NOMO-1 (cell line): ENCODE data around the gene TP53BP2.

Source experiments
- DNase-seq, 2 experiments: peaks; one replicate each; lab custom pipeline; 2025; ENCODE audit not compliant: unreplicated experiment in 2 of 2; lab: John Stamatoyannopoulos, UW

Gene TP53BP2

DNA sequence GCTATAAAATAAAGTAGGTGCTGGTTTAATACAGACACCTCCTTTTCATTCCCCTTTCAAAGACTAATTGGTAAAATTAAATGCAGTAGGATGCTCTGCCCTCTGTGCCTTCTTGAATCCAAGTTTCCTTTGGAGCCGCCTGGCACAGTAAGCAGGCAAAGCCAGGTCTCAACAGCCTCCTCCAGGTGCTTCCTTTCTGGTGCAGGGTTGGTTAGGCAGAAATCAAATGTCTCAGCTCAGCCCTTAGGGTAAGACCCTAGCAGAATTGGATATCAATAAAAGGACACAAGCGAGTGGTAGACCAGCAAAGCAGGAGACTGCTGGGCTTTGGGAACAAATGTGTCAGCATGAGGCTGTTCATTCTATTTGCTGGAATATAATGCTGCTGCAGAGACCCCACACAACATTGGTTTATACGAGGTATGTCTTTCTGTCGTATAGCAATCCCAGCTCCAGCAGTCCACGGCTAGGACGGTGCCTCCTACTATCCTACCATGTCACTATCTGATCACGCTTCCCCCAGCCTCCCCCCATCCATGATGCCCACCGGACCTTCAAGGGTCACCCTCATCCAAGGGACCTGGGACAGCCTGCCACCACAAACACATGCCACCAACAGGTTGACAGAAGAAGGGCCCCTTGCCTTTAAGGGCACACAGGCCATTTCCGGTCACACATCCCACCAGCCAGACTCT lies 75.0 kb downstream of the TP53BP2 start:
- no peak for DNase-seq

- DNase-seq, result no peak
Measured at GRCh38 chr1:223765719-223766340, 79.9 kb downstream of the TP53BP2 start.

- DNase-seq, result no peak
Measured at GRCh38 chr1:223765036-223765718, 80.6 kb downstream of the TP53BP2 start.

DNA sequence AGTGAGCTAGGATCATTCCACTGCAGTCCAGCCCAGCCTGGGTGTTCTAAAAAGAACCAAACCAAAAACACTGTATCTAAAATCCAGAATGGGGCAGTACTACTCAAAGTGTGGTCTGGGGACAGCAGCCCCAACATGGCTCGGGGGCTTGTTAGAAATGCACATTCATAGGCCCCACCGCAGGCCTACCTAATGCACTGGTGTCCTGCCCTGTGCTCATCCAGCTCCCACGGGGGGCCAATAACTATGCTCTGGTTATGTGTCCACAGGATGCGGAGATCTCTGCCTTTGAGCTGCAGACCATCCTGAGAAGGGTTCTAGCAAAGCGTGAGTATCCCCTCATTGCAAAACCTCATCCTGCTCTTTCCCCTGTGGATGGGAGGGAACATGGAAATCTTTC lies 81.9 kb downstream of the TP53BP2 start:
- DNase-seq, result no peak

- DNase-seq, result no peak
Measured at GRCh38 chr1:223763251-223763650, 82.5 kb downstream of the TP53BP2 start.

- no peak for DNase-seq
Measured at GRCh38 chr1:223761411-223761810, 84.3 kb downstream of the TP53BP2 start.

DNA sequence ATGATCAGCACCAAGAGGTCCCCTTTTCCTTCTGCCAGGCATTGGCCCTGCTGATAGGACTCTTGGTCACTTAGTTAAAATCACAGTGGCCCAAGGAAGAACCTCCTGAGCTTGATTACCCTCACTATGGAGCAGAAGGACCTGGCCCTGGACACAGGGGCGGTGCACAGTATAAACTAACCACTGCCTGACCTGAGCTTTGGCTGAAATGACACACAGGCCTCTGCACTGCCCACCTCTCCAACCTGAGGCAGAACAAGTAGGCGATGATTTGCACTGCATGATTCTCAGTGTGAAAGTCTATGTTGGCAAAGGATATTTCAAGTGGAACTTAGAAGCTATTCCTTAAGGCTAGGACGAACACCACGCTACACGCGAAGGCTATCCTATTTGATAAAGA lies 84.9 kb downstream of the TP53BP2 start:
- no peak for DNase-seq

DNA sequence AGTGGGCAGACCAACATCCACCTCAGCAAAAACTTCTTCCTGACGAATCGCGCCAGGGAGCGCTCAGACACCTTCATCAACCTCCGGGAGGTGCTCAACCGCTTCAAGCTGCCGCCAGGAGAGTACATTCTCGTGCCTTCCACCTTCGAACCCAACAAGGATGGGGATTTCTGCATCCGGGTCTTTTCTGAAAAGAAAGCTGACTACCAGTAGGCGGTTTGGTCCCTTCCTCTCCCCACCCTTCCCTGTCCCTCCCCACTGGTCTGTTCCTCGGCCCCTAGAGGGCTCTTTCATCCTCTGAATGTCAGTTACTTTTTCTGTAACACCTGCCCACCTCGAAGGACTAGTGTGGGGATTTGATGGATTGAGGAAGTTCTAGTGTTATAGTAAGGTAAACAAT lies 86.5 kb downstream of the TP53BP2 start:
- DNase-seq, result no peak

- no peak for DNase-seq
Measured at GRCh38 chr1:223758734-223759133, 87.0 kb downstream of the TP53BP2 start.

DNA sequence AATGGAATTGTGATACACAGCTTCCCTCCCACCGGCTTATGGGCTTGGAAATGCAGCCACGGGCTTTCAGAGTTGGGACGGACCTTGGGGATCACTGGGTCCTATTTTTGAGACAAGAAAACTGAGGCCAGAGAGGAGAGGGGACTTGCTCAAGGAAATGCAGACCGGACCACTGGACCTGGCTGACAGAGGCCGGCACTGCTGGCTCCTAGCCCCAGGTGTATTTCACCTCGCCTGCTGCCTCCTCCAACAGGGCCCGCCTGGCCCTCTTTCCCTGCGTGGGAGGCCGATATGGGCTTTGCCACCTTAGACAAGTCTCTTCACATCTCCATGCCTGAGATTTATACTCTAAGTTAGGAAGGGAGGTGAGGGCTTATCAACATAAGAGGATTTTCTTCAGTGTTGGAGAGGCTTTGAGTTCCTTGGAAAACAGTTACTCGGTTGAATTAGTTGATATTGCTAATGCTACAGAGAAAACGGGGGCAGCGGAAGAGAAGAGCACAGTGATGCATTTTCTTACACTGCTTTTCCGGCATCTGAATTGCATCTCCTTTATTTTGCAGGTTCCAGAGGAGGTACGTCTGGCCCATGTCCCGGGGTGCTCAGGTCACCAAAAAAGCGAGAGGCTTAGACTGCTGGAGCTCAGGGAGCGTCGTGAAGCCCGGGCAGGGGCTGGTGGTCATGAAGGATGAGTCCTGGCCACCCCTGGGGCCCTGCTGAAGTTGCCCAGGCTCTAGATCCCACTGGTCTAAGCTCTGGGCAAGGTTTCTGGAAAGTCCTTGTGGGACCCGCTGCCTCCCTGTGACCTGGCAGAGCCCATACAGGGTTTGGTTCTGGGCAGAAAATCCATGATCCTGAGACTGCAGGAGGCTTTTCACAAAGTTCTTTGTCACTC lies 88.7 kb downstream of the TP53BP2 start:
- DNase-seq, result no peak

- DNase-seq, result no peak
Measured at GRCh38 chr1:223755992-223756775, 89.6 kb downstream of the TP53BP2 start.

- DNase-seq, result no peak
Measured at GRCh38 chr1:223755432-223755792, 90.3 kb downstream of the TP53BP2 start.

DNA sequence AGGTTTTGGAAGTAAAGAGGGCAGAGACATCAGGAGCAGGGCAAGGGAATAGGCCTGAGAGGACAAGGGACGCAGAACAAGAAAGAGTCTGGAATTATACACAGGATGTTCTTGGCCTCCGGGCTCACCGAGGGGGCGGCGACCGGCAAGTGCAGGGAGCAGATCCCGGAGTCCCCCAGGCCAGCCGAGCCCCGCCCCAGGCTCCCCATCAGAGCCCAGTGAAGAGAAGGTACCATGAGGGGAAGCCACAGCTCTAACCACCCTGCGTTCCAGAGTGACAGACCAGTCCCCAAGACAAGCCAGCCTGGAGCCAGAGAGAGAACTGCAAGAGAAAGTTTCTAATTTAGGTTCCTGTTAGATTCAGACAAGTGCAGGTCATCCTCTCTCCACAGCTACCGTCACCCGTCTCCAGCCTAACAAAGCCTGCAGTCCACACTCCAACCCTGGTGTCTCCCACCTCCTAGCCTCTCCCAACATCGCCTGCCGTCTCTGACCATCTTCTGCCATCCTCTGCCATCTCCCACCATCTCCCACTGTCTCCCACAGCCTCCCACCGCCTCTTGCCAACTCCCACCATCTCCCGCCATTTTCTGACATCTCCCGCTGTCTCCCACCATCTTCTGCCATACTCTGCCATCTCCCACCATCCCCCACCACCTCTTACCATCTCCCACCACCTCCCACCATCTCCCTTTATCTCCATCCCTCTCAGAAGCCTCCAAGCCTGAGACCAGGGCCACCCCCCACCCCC lies 90.9 kb downstream of the TP53BP2 start:
- no peak for DNase-seq

DNA sequence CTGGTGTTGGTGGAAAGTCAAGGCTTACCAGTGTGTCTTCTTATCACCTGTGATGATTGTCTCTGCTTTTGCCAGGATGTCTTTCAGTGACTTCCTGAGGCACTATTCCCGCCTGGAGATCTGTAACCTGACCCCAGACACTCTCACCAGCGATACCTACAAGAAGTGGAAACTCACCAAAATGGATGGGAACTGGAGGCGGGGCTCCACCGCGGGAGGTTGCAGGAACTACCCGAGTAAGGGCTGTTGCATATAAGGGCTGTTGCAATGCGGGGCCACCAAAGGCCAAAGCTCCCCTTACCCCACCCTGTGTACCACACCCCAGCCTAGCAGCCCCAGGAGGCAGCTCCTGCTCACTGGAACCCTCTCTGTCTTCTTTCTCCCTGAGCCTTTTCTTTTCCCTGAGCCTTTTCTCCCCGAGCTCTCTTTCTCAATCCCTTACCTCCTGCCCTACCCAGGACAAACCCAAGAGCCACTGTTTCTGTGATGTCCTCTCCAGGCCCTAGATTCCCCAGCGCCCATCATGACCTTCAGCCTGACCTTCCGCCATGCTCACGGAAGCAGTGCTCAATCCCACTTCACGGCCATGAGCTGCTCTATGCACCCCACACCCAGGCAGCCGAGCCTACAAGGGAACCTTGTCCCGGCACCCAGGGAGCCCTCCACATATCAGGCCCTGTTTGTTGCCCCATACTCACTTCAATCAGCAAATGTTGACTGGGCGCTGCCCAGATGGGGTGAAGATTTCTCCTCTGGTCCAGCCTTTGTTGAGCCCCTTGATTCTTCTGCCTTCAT lies 92.8 kb downstream of the TP53BP2 start:
- DNase-seq, result no peak

GRCh38 chr1:223751696-223752095 lies 94.1 kb downstream of the TP53BP2 start:
- no peak for DNase-seq

DNA sequence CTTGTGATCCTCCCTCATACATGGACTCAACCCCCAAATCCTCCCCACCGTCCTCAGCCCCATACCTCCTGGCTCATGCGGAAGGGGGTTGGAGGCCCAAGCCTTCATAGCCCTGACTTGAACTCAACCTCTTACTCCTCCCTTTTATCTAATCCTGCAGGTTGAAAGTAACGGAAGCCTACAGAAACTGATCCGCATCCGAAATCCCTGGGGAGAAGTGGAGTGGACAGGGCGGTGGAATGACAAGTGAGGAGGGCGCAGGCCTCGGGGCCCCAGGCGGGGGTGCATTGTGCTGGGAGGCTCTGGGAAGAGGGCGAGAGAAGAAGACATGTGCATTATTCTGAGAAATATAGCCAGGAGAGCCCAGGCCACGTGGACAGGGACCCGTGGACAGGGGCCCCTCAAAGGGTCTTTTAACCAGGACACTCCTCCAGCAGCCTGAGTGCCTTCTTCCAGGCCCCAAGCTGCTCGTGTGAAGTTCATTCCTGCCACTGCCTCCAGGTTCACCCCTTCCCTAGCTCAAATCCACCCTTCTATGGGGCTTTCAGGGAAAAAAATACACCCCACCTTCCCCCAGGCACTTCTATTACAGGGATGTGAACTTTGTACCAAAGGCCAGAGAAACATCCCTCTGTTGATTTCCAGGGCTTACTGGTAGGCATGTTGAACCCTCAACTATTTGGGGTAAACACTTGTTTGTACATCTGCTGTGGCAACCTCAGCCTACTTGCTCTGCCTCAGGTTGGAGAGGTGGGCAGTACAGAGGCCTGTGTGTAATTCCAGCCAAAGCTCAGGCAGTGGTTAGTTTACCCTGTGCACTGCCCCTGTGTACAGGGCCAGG lies 94.8 kb downstream of the TP53BP2 start:
- DNase-seq, result no peak

- peak; percentile 15 to 23 for DNase-seq
Measured at GRCh38 chr1:223748773-223749733, 96.7 kb downstream of the TP53BP2 start.
